CD4-positive, alpha-beta T cell (primary cell): ENCODE results near the gene SORT1. TPM values are rescaled to one million over a fixed set of nuclear protein-coding genes. Genes with fewer than 3 reads are reported as not detected.

Source experiments
- ATAC-seq: fragments of 200-7000 bp; cut with Tn5 transposase; one replicate; pipeline ENCODE4 v1.10.0; 2022; ENCODE audit warnings: mild to moderate bottlenecking; ENCODE audit not compliant: poor library complexity
- CTCF ChIA-PET: fragments of 350-600 bp; sonication (Branson Sonifier 250); formaldehyde crosslinking; loops from one replicate; lab custom pipeline; 2021; ENCODE audit warnings: antibody characterized with exemption, inconsistent platforms; lab: Charles Lee
- POLR2A ChIA-PET: fragments of 350-600 bp; sonication (Branson Sonifier 250); formaldehyde crosslinking; loops from one replicate; lab custom pipeline; 2021; ENCODE audit warnings: antibody characterized with exemption, inconsistent platforms; lab: Charles Lee
- DNase-seq, 14 experiments: peaks; one replicate each; pipeline ENCODE4 v3.0.0-alpha.2; 2013 to 2020; ENCODE audit warnings: mixed read lengths in 2 of 14
- H3K27ac ChIP-seq, 2 donors: one replicate each; pipeline versions ENCODE4 v1.5.1 to v1.7.0; 2013; ENCODE audit warnings: low read length in 2 of 2, low read depth in 1 of 2, mild to moderate bottlenecking in 1 of 2
- H3K27me3 ChIP-seq, 2 experiments: 1 replicate in 1 of 2; 2 replicates in 1 of 2; pipeline versions ENCODE4 v1.6.1 to v1.7.0; 2013; ENCODE audit warnings: low read length in 2 of 2, control low read depth in 1 of 2, mild to moderate bottlenecking in 1 of 2, moderate library complexity in 1 of 2; ENCODE audit not compliant: insufficient read depth in 2 of 2, control insufficient read depth in 1 of 2
- H3K36me3 ChIP-seq: one replicate; pipeline ENCODE4 v1.6.1; 2013; ENCODE audit warnings: low read length, control low read depth; ENCODE audit not compliant: insufficient read depth
- H3K4me1 ChIP-seq: one replicate; pipeline ENCODE4 v1.6.1; 2013; ENCODE audit warnings: low read length, control low read depth; ENCODE audit not compliant: insufficient read depth
- H3K4me3 ChIP-seq: one replicate; pipeline ENCODE4 v1.5.1; 2013; ENCODE audit warnings: mild to moderate bottlenecking, low read length, moderate library complexity
- H3K9me3 ChIP-seq, 2 experiments: 1 replicate in 1 of 2; 2 replicates in 1 of 2; pipeline versions ENCODE4 v1.6.1 to v1.7.0; 2013; ENCODE audit warnings: low read length in 2 of 2, mild to moderate bottlenecking in 2 of 2, control low read depth in 1 of 2, moderate library complexity in 1 of 2; ENCODE audit not compliant: control insufficient read depth in 1 of 2, insufficient read depth in 1 of 2
- H3K27ac Mint-ChIP-seq: one replicate; pipeline ENCODE4 v1.8.0; 2020; ENCODE audit warnings: mixed read lengths
- H3K27me3 Mint-ChIP-seq: one replicate; pipeline ENCODE4 v1.8.0; 2021; ENCODE audit warnings: mixed read lengths
- H3K36me3 Mint-ChIP-seq: one replicate; pipeline ENCODE4 v1.8.0; 2021; ENCODE audit warnings: low read depth, mixed read lengths
- H3K4me1 Mint-ChIP-seq: one replicate; pipeline ENCODE4 v1.8.0; 2021; ENCODE audit warnings: low read depth, mixed read lengths
- H3K4me3 Mint-ChIP-seq: one replicate; pipeline ENCODE4 v1.8.0; 2020; ENCODE audit warnings: mild to moderate bottlenecking, mixed read lengths
- H3K9me3 Mint-ChIP-seq: one replicate; pipeline ENCODE4 v1.8.0; 2020; ENCODE audit warnings: mixed read lengths
- CTCF ChIP-seq: fragments of 200-600 bp; IDR thresholded peaks from one replicate; pipeline ENCODE4 v1.8.0; 2022; ENCODE audit warnings: antibody characterized with exemption, mild to moderate bottlenecking
- intact Hi-C, 2 experiments: fragments of 100-400 bp; cut with DNase I in 1 of 2; cut with micrococcal nuclease in 1 of 2; formaldehyde crosslinking; loops; one replicate each; pipeline versions ENCODE4 v1.15.1 to v1.9.0; 2023 to 2025; cut with DNase I, micrococcal nuclease
- total RNA-seq, 174 experiments: library from RNA in 2 of 174; stranded (reverse) in 2 of 174; gene quantifications; one replicate each; pipeline ENCODE4 v1.2.3 and lab custom pipeline; 2021 to 2026

The SORT1 gene
- total RNA-seq, 2 experiments from 2014 or later: 0.22 to 0.73 TPM

- peaks cover 23% of the 10 kb centered on the region for H3K4me1 Mint-ChIP-seq
- Histone ChIP-seq H3K27me3 (no peaks in the 10 kb centered on the region), H3K4me1 (peaks cover 7% of the 10 kb centered on the region), H3K9me3 (no peaks in the 10 kb centered on the region), H3K4me3 (no peak overlapping the region), H3K27ac (no peak overlapping the region), H3K36me3 (peaks cover 80% of the 10 kb centered on the region)
- no peaks in the 10 kb centered on the region for H3K9me3 Mint-ChIP-seq
- POLR2A ChIA-PET: no interaction called here
- H3K4me3 Mint-ChIP-seq: no peak overlapping the region
- CTCF ChIA-PET: no interaction called here
- no peak for TF ChIP-seq CTCF
- intact Hi-C loops: no loop called here
- H3K36me3 Mint-ChIP-seq: peaks cover 87% of the 10 kb centered on the region
- peak in 2 of 14 experiments; percentile 19 to 50 for DNase-seq
- H3K27me3 Mint-ChIP-seq: no peaks in the 10 kb centered on the region
- peak overlapping the region; percentile 77 for H3K27ac Mint-ChIP-seq
- ATAC-seq: no peak
Observed at GRCh38 chr1:109404838-109405237, 7.1 kb upstream of the SORT1 start.

- DNase-seq (no peak), ATAC-seq (no peak)
- Mint-ChIP-seq H3K27me3 (peaks cover 7% of the 10 kb centered on the region), H3K4me1 (peaks cover 23% of the 10 kb centered on the region), H3K27ac (no peak overlapping the region), H3K9me3 (no peaks in the 10 kb centered on the region), H3K4me3 (no peak overlapping the region), H3K36me3 (peaks cover 58% of the 10 kb centered on the region)
- H3K9me3 ChIP-seq: peaks cover 0 to 3% of the 10 kb centered on the region in 2 experiments
- POLR2A ChIA-PET: interaction anchor here (0.7 to 1.1 kb wide), 2 partner anchors 24 to 288 kb away, joined by 3 to 4 read pairs; partner anchors contain the start of genes ELAPOR1 and PSMA5
- no peak overlapping the region for H3K27ac ChIP-seq
- H3K4me3 ChIP-seq: no peak overlapping the region
- intact Hi-C loops: no loop called here
- peaks cover 15% of the 10 kb centered on the region for H3K4me1 ChIP-seq
- peaks cover 7 to 12% of the 10 kb centered on the region in 2 experiments for H3K27me3 ChIP-seq
- H3K36me3 ChIP-seq: peaks cover 54% of the 10 kb centered on the region
- CTCF ChIA-PET: interaction anchor here (0.7 to 5.5 kb wide), 4 partner anchors 7 to 130 kb away, joined by 3 to 20 read pairs (median 11); no protein-coding TSS in a partner anchor
- TF ChIP-seq CTCF: no peak
Observed at GRCh38 chr1:109402025-109402424, 4.3 kb upstream of the SORT1 start.

GRCh38 chr1:109400035-109400655 is 2.4 kb upstream of the SORT1 start:
- ATAC-seq (no peak), DNase-seq (no peak)
- Mint-ChIP-seq H3K4me3 (no peak overlapping the region), H3K27ac (no peak overlapping the region), H3K27me3 (peaks cover 25% of the 10 kb centered on the region), H3K9me3 (no peaks in the 10 kb centered on the region), H3K4me1 (peaks cover 23% of the 10 kb centered on the region), H3K36me3 (peaks cover 40% of the 10 kb centered on the region)
- ChIA-PET POLR2A (interaction anchor here (0.7 to 1.0 kb wide), 2 partner anchors 26 to 132 kb away, joined by 3 read pairs; partner anchors contain the start of gene PSMA5), CTCF (interaction anchor here (1.0 to 5.5 kb wide), 4 partner anchors 117 to 146 kb away, joined by 3 to 20 read pairs (median 17); partner anchors contain the start of gene PSRC1)
- Histone ChIP-seq H3K4me1 (peaks cover 20% of the 10 kb centered on the region), H3K9me3 (peaks cover 0 to 3% of the 10 kb centered on the region in 2 experiments), H3K27ac (no peak overlapping the region), H3K4me3 (no peak overlapping the region), H3K27me3 (peaks cover 26 to 30% of the 10 kb centered on the region in 2 experiments), H3K36me3 (peaks cover 40% of the 10 kb centered on the region)
- intact Hi-C loops: loop anchor here in 1 of 2 experiments (1.0 to 2.0 kb wide), 2 partner anchors 133 to 137 kb away; no protein-coding TSS in a partner anchor
- no peak for TF ChIP-seq CTCF
